Activated B cell treated with CpG ODN at 0.5 μM for 24 hours (primary cell): Measurements from ENCODE around the gene FOXD4L4. TPM values are rescaled to one million over a fixed set of nuclear protein-coding genes. Genes with fewer than 3 reads are reported as not detected.
"Not testable (repeated sequence)": the region's sequence is repeated elsewhere in the genome, so short reads cannot be mapped to it uniquely, and the experiment has no call there.

ENCODE experiments used
- ATAC-seq: fragments of 200-7000 bp; cut with Tn5 transposase; one replicate; pipeline ENCODE4 v1.10.0; 2021; ENCODE audit warnings: low read depth, mild to moderate bottlenecking, moderate library complexity
- CTCF ChIA-PET: fragments of 350-600 bp; sonication (Branson Sonifier 250); formaldehyde crosslinking; loops from one replicate; lab custom pipeline; 2021; ENCODE audit warnings: antibody characterized with exemption; lab: Charles Lee
- POLR2A ChIA-PET: fragments of 350-600 bp; sonication (Branson Sonifier 250); formaldehyde crosslinking; loops from one replicate; lab custom pipeline; 2021; ENCODE audit warnings: antibody characterized with exemption; lab: Charles Lee
- DNase-seq: peaks from one replicate; pipeline ENCODE4 v3.0.0; 2022
- H3K27ac Mint-ChIP-seq: one replicate; pipeline ENCODE4 v1.8.0; 2020; ENCODE audit warnings: mixed read lengths
- H3K27me3 Mint-ChIP-seq: one replicate; pipeline ENCODE4 v1.8.0; 2021; ENCODE audit warnings: mixed read lengths
- H3K36me3 Mint-ChIP-seq: one replicate; pipeline ENCODE4 v1.8.0; 2021; ENCODE audit warnings: low read depth, mixed read lengths
- H3K4me1 Mint-ChIP-seq: one replicate; pipeline ENCODE4 v1.8.0; 2021; ENCODE audit warnings: mixed read lengths
- H3K4me3 Mint-ChIP-seq: one replicate; pipeline ENCODE4 v1.8.0; 2020; ENCODE audit warnings: mild to moderate bottlenecking, mixed read lengths
- H3K9me3 Mint-ChIP-seq: one replicate; pipeline ENCODE4 v1.8.0; 2020; ENCODE audit warnings: mixed read lengths
- intact Hi-C: fragments of 100-400 bp; cut with micrococcal nuclease; formaldehyde crosslinking; loops from one replicate; pipeline ENCODE4 v1.15.1; 2024
- total RNA-seq: library from RNA; stranded (reverse); gene quantifications from 2 replicates; pipeline ENCODE4 v1.2.3, GENCODE V29; 2022

Gene FOXD4L4
- total RNA-seq: 0.29 and 0.39 TPM in 2 replicates

- H3K27ac Mint-ChIP-seq, H3K4me1 Mint-ChIP-seq, POLR2A ChIA-PET, H3K9me3 Mint-ChIP-seq, ATAC-seq, CTCF ChIA-PET, intact Hi-C loops, DNase-seq, H3K4me3 Mint-ChIP-seq, H3K27me3 Mint-ChIP-seq, H3K36me3 Mint-ChIP-seq: not testable (repeated sequence)
Measured at GRCh38 chr9:65737096-65737564, at the start of gene FOXD4L4. TSS of gene FOXD4L4 (plus strand) at chr9:65737146. CDS start at chr9:65737146, 0 bp downstream.

GRCh38 chr9:65703550-65703949, 33.4 kb upstream of the FOXD4L4 start:
- H3K27ac Mint-ChIP-seq, POLR2A ChIA-PET: not testable (repeated sequence)

GRCh38 chr9:65714445-65714844, 22.5 kb upstream of the FOXD4L4 start:
- POLR2A ChIA-PET, DNase-seq, H3K36me3 Mint-ChIP-seq, H3K4me3 Mint-ChIP-seq, ATAC-seq, H3K27ac Mint-ChIP-seq, CTCF ChIA-PET, H3K4me1 Mint-ChIP-seq, H3K9me3 Mint-ChIP-seq, H3K27me3 Mint-ChIP-seq, intact Hi-C loops: not testable (repeated sequence)

More at GRCh38 chr9:65703550-65703949, 33.4 kb upstream of the FOXD4L4 start:
- ATAC-seq, CTCF ChIA-PET, DNase-seq, H3K4me1 Mint-ChIP-seq, H3K36me3 Mint-ChIP-seq, intact Hi-C loops, H3K4me3 Mint-ChIP-seq, H3K27me3 Mint-ChIP-seq, H3K9me3 Mint-ChIP-seq: not testable (repeated sequence)

GRCh38 chr9:65738133-65738532, 1.2 kb downstream of the FOXD4L4 start:
- H3K9me3 Mint-ChIP-seq, H3K4me3 Mint-ChIP-seq, ATAC-seq, POLR2A ChIA-PET, DNase-seq, intact Hi-C loops, H3K4me1 Mint-ChIP-seq, H3K36me3 Mint-ChIP-seq, CTCF ChIA-PET, H3K27ac Mint-ChIP-seq, H3K27me3 Mint-ChIP-seq: not testable (repeated sequence)

Other genes with a start within 250 kb of the FOXD4L4 start
- gene ZNG1E, start 61.2 kb upstream of the FOXD4L4 start, total RNA-seq: 66.9 and 83.0 TPM in 2 replicates